Calu3 (cell line): ENCODE data around the gene VPS41. TPM values are rescaled to one million over a fixed set of nuclear protein-coding genes. Genes with fewer than 3 reads are reported as not detected.

Source experiments
- BruUV-seq: library from RNA; stranded (reverse); fragments of 400-500 nt; replicated peaks from 2 replicates; lab custom pipeline; 2021; lab: Mats Ljungman, UMichigan
- CTCF ChIA-PET: fragments of 300-600 bp; sonication (Branson Sonifier 250); formaldehyde crosslinking; loops from one replicate; lab custom pipeline; 2022; ENCODE audit warnings: antibody characterized with exemption; lab: Charles Lee
- DNase-seq: peaks from one replicate; pipeline ENCODE4 v3.0.0; 2022
- H3K27ac Mint-ChIP-seq: one replicate; pipeline ENCODE4 v1.8.0; 2022; ENCODE audit warnings: mixed read lengths; ENCODE audit not compliant: unreplicated experiment
- H3K27me3 Mint-ChIP-seq: one replicate; pipeline ENCODE4 v1.8.0; 2022; ENCODE audit warnings: mixed read lengths; ENCODE audit not compliant: unreplicated experiment
- H3K36me3 Mint-ChIP-seq: one replicate; pipeline ENCODE4 v1.8.0; 2022; ENCODE audit warnings: mild to moderate bottlenecking, moderate library complexity, mixed read lengths; ENCODE audit not compliant: insufficient read depth, unreplicated experiment
- H3K4me1 Mint-ChIP-seq: one replicate; pipeline ENCODE4 v1.8.0; 2022; ENCODE audit warnings: mild to moderate bottlenecking, low read depth, mixed read lengths; ENCODE audit not compliant: unreplicated experiment
- H3K4me3 Mint-ChIP-seq: one replicate; pipeline ENCODE4 v1.8.0; 2022; ENCODE audit warnings: mild to moderate bottlenecking, low read depth, moderate library complexity, mixed read lengths; ENCODE audit not compliant: unreplicated experiment
- H3K9me3 Mint-ChIP-seq: one replicate; pipeline ENCODE4 v1.8.0; 2022; ENCODE audit warnings: low read depth, mixed read lengths; ENCODE audit not compliant: unreplicated experiment
- CTCF ChIP-seq: fragments of 200-600 bp; IDR thresholded peaks from one replicate; pipeline ENCODE4 v1.8.0; 2022; ENCODE audit warnings: antibody characterized with exemption; ENCODE audit not compliant: unreplicated experiment
- intact Hi-C: fragments of 100-400 bp; cut with micrococcal nuclease; formaldehyde crosslinking; loops from one replicate; pipeline ENCODE4 v1.10.0; 2022; ENCODE audit not compliant: unreplicated experiment
- total RNA-seq: library from RNA; stranded (reverse); gene quantifications from 2 replicates; pipeline ENCODE4 v1.2.3, GENCODE V29; 2022

The VPS41 gene
- total RNA-seq, 1 experiment from 2014 or later: 292 TPM

DNA sequence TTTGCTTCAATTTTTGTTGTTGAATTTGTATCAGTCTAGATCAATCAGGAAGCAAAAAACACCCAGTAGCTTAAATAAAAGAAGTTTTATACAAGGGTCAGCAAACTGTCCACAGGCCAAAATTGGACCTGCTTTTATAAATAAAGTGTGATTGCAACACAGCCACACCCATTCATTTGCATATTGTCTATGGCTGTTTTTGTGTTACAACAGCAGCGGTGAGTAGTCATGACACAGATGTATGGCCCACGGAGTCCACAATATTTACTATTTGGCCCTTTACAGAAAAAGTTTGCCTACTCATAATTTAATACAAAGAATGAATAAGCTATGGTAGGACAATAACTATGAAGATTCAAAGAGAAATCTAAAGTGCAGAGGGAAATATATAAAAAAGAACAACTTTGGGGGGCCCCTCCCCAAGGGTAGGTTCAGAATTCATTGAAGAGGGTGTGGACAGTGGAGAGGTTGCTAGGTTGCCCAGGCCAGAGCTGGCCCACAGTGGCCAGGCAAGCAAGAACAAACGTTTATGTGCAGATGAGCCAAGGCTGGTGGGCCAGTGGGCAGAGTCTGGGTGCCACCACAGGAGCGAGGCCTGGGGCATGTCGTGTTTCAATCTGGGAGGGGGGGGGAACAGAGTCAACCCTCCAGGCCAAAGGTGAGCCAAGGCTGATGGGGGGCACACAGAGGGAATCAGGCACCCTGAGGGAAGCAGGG is 230.9 kb downstream of the VPS41 start:
- no peaks in the 10 kb centered on the region for H3K4me1 Mint-ChIP-seq
- CTCF ChIA-PET: interaction anchor here (1.0 to 1.2 kb wide), 3 partner anchors 12 to 908 kb away, joined by 3 to 4 read pairs (median 3); no protein-coding TSS in a partner anchor
- no peaks in the 10 kb centered on the region for H3K36me3 Mint-ChIP-seq
- H3K27me3 Mint-ChIP-seq: peaks cover 40% of the 10 kb centered on the region
- no peak for TF ChIP-seq CTCF
- no peak for DNase-seq
- intact Hi-C loops: no loop called here
- no peaks in the 10 kb centered on the region for H3K9me3 Mint-ChIP-seq
- no TSS peak for BruUV-seq
- no peak overlapping the region for H3K4me3 Mint-ChIP-seq
- no peak overlapping the region for H3K27ac Mint-ChIP-seq

- CTCF ChIA-PET: no interaction called here
- Mint-ChIP-seq H3K27me3 (peaks cover 54% of the 10 kb centered on the region), H3K9me3 (no peaks in the 10 kb centered on the region), H3K27ac (no peak overlapping the region), H3K4me1 (no peaks in the 10 kb centered on the region), H3K36me3 (no peaks in the 10 kb centered on the region), H3K4me3 (no peak overlapping the region)
- no peak for TF ChIP-seq CTCF
- intact Hi-C loops: no loop called here
- BruUV-seq: no TSS peak
- DNase-seq: no peak
Measured at GRCh38 chr7:38675494-38676106, 233.4 kb downstream of the VPS41 start.

DNA sequence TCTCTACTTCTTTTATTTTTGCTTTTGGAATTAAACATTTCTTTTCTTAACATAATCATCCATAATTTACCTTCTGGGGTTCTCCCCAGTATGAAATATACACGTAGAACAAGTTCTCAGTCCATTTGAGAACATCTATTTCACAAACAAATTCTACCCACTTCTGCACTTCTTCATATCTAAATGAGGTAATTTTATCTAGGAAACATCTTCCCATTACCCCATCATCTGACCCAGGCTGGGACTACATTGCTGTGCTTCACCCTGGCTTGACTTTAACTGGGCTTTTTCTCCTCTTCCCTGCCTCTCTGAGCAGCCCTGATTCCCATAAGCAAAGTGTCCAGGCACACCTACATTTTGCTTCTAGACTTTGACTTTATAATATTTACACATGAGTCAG is 234.5 kb downstream of the VPS41 start:
- H3K9me3 Mint-ChIP-seq: no peaks in the 10 kb centered on the region
- H3K27me3 Mint-ChIP-seq: peaks cover 54% of the 10 kb centered on the region
- H3K36me3 Mint-ChIP-seq: no peaks in the 10 kb centered on the region
- no peak overlapping the region for H3K27ac Mint-ChIP-seq
- no peak overlapping the region for H3K4me3 Mint-ChIP-seq
- BruUV-seq: no TSS peak
- CTCF ChIA-PET: no interaction called here
- intact Hi-C loops: no loop called here
- DNase-seq: no peak
- H3K4me1 Mint-ChIP-seq: no peaks in the 10 kb centered on the region
- TF ChIP-seq CTCF: no peak

GRCh38 chr7:38673795-38674194 is 235.2 kb downstream of the VPS41 start:
- CTCF ChIA-PET: no interaction called here
- H3K4me1 Mint-ChIP-seq: no peaks in the 10 kb centered on the region
- BruUV-seq: no TSS peak

More at GRCh38 chr7:38673795-38674194, 235.2 kb downstream of the VPS41 start:
- Mint-ChIP-seq H3K27me3 (peaks cover 58% of the 10 kb centered on the region), H3K36me3 (no peaks in the 10 kb centered on the region), H3K4me3 (no peak overlapping the region), H3K27ac (no peak overlapping the region), H3K9me3 (no peaks in the 10 kb centered on the region)
- no peak for TF ChIP-seq CTCF
- no peak for DNase-seq
- intact Hi-C loops: no loop called here

Other genes starting within 250 kb of the VPS41 start
- gene POU6F2, start 68.7 kb upstream of the VPS41 start, total RNA-seq: 0.54 and 0.64 TPM in 2 replicates